ELR (cell line): Measurements from ENCODE around the gene CCDC85B.
"Not testable (repeated sequence)": the region's sequence is repeated elsewhere in the genome, so short reads cannot be mapped to it uniquely, and the experiment has no call there.

Experiments used
- DNase-seq: peaks from one replicate; pipeline ENCODE4 v3.0.0-alpha.2; 2015; ENCODE audit warnings: low read depth

CCDC85B gene

GRCh38 chr11:65890324-65891218 is at the start of gene CCDC85B:
TSS of gene CCDC85B (plus strand) at chr11:65890673. CDS start at chr11:65890784, 111 bp downstream.
- DNase-seq = peak; percentile 95

GRCh38 chr11:65842144-65842543 is 48.3 kb upstream of the CCDC85B start:
- no peak for DNase-seq

GRCh38 chr11:65843811-65844210 is 46.7 kb upstream of the CCDC85B start:
- no peak for DNase-seq

GRCh38 chr11:65844231-65844872 is 46.1 kb upstream of the CCDC85B start:
- no peak for DNase-seq

GRCh38 chr11:65847746-65848145 is 42.7 kb upstream of the CCDC85B start:
- DNase-seq = no peak

- DNase-seq = not testable (repeated sequence)
These were observed 41.8 kb upstream of the CCDC85B start for GRCh38 chr11:65848693-65849092.

- no peak for DNase-seq
These were observed 41.1 kb upstream of the CCDC85B start for GRCh38 chr11:65849366-65849765.

GRCh38 chr11:65849771-65850216 is 40.7 kb upstream of the CCDC85B start:
- DNase-seq = no peak

GRCh38 chr11:65850217-65851082 is 40.0 kb upstream of the CCDC85B start:
- no peak for DNase-seq

GRCh38 chr11:65851083-65851579 is 39.3 kb upstream of the CCDC85B start:
- DNase-seq = peak; percentile 46

- DNase-seq = no peak
These were observed 38.5 kb upstream of the CCDC85B start for GRCh38 chr11:65851811-65852507.

GRCh38 chr11:65852508-65853245 is 37.8 kb upstream of the CCDC85B start:
- no peak for DNase-seq

GRCh38 chr11:65853246-65853979 is 37.1 kb upstream of the CCDC85B start:
- no peak for DNase-seq

GRCh38 chr11:65854161-65854592 is 36.3 kb upstream of the CCDC85B start:
- DNase-seq = no peak

GRCh38 chr11:65854852-65855837 is 35.3 kb upstream of the CCDC85B start:
- DNase-seq = no peak

- no peak for DNase-seq
These were observed 34.5 kb upstream of the CCDC85B start for GRCh38 chr11:65855927-65856363.

- DNase-seq = peak; percentile 74
These were observed 33.6 kb upstream of the CCDC85B start for GRCh38 chr11:65856689-65857499.

- DNase-seq = no peak
These were observed 33.0 kb upstream of the CCDC85B start for GRCh38 chr11:65857500-65857852.
